H1 (cell line): ENCODE data around the gene SOCS3. TPM values are rescaled to one million over a fixed set of nuclear protein-coding genes. Genes with fewer than 3 reads are reported as not detected.
A peak's percentile ranks its signal among the peaks of the same experiment; 100 is the strongest.

Experiments
- CTCF ChIA-PET: fragments of 300-600 bp; sonication (Branson Sonifier 250); formaldehyde crosslinking; loops from one replicate; lab custom pipeline; 2021; ENCODE audit not compliant: partially characterized antibody; lab: Charles Lee
- POLR2A ChIA-PET: fragments of 300-600 bp; sonication (Branson Sonifier 250); formaldehyde crosslinking; loops from one replicate; lab custom pipeline; 2021; ENCODE audit warnings: inconsistent platforms; ENCODE audit not compliant: partially characterized antibody; lab: Charles Lee
- DNase-seq, 2 experiments: peaks; one replicate each; pipeline versions ENCODE4 v3.0.0 to v3.0.0-alpha.2; 2010 to 2022; ENCODE audit warnings: low spot score in 2 of 2, low read depth in 1 of 2, mixed read lengths in 1 of 2
- FAIRE-seq: peaks from 2 replicates; lab custom pipeline; 2011; peaks lifted over from hg19 to GRCh38; lab: Jason Lieb, UNC
- H2AFZ ChIP-seq: 2 replicates; pipeline ENCODE4 v1.8.1; 2012; ENCODE audit warnings: low read length, inconsistent platforms
- H2AK5ac ChIP-seq: 2 replicates; pipeline ENCODE4 v1.6.1; 2013; ENCODE audit warnings: low read depth, low read length
- H2BK120ac ChIP-seq: replicated peaks from 2 replicates; pipeline ENCODE3; 2013; ENCODE audit warnings: low read depth, low read length, inconsistent platforms
- H2BK12ac ChIP-seq: 2 replicates; pipeline ENCODE4 v1.6.1; 2013; ENCODE audit warnings: low read depth, low read length
- H2BK15ac ChIP-seq: 2 replicates; pipeline ENCODE4 v1.6.1; 2013; ENCODE audit warnings: low read length
- H2BK20ac ChIP-seq: 2 replicates; pipeline ENCODE4 v1.6.1; 2013; ENCODE audit warnings: low read length
- H2BK5ac ChIP-seq: 2 replicates; pipeline ENCODE4 v1.6.1; 2013; ENCODE audit warnings: low read depth, low read length
- H3K14ac ChIP-seq: 2 replicates; pipeline ENCODE4 v1.6.1; 2013; ENCODE audit warnings: inconsistent platforms; ENCODE audit not compliant: insufficient read length
- H3K18ac ChIP-seq: 2 replicates; pipeline ENCODE4 v1.6.1; 2013; ENCODE audit warnings: low read length; ENCODE audit errors: extremely low read depth
- H3K23ac ChIP-seq: 2 replicates; pipeline ENCODE4 v1.6.1; 2013; ENCODE audit warnings: inconsistent platforms; ENCODE audit not compliant: insufficient read length
- H3K23me2 ChIP-seq: 2 replicates; pipeline ENCODE4 v1.6.1; 2013; ENCODE audit warnings: low read depth, low read length
- H3K27ac ChIP-seq: 2 replicates; pipeline ENCODE4 v1.6.1; 2011; ENCODE audit warnings: low read depth, low read length, inconsistent platforms
- H3K27me3 ChIP-seq, 4 experiments: replicated peaks in 1 of 4; 1 replicate in 1 of 4; 2 replicates in 3 of 4; pipeline versions ENCODE4 v1.6.1 to v1.8.1; 2011 to 2013; ENCODE audit warnings: low read length in 3 of 4, mild to moderate bottlenecking in 3 of 4, inconsistent platforms in 2 of 4, mixed read lengths in 2 of 4, moderate library complexity in 1 of 4; ENCODE audit not compliant: control insufficient read depth in 3 of 4, insufficient read depth in 3 of 4; ENCODE audit errors: extremely low read depth in 1 of 4
- H3K36me3 ChIP-seq, 4 experiments: 2 replicates each; pipeline versions ENCODE4 v1.6.1 to v1.8.1; 2011 to 2013; ENCODE audit warnings: mild to moderate bottlenecking in 4 of 4, low read length in 3 of 4, moderate library complexity in 2 of 4, control low read depth in 1 of 4, inconsistent platforms in 1 of 4; ENCODE audit not compliant: insufficient read depth in 4 of 4, control insufficient read depth in 2 of 4
- H3K4ac ChIP-seq: replicated peaks from 2 replicates; pipeline ENCODE3; 2013; ENCODE audit warnings: low read length, low read depth, mixed read lengths, inconsistent platforms; ENCODE audit not compliant: insufficient read length
- H3K4me1 ChIP-seq, 4 experiments: replicated peaks in 1 of 4; 1 replicate in 1 of 4; 2 replicates in 3 of 4; pipeline versions ENCODE4 v1.6.1 to v1.8.1; 2011 to 2013; ENCODE audit warnings: low read length in 3 of 4, inconsistent platforms in 2 of 4, mixed read lengths in 1 of 4; ENCODE audit not compliant: insufficient read depth in 4 of 4, control insufficient read depth in 3 of 4
- H3K4me2 ChIP-seq, 2 experiments: 2 replicates each; pipeline versions ENCODE4 v1.6.1 to v1.8.1; 2011 to 2013; ENCODE audit warnings: low read depth in 2 of 2, low read length in 2 of 2, control low read depth in 1 of 2, inconsistent platforms in 1 of 2, mild to moderate bottlenecking in 1 of 2; ENCODE audit not compliant: insufficient read depth in 1 of 2
- H3K4me3 ChIP-seq, 4 experiments: fragments of 200-600, 300-600 bp in 1 of 4; sonication (generic), shearing (Covaris generic), sonication (Bioruptor Twin) in 1 of 4; 2 replicates each; pipeline versions ENCODE4 v1.5.1 to v1.8.1; 2011 to 2016; ENCODE audit warnings: low read length in 4 of 4, low read depth in 3 of 4, control low read depth in 2 of 4, inconsistent platforms in 2 of 4, mild to moderate bottlenecking in 2 of 4, mixed read lengths in 1 of 4, moderate library complexity in 1 of 4; ENCODE audit not compliant: insufficient read depth in 2 of 4; ENCODE audit errors: extremely low read depth in 1 of 4
- H3K56ac ChIP-seq: replicated peaks from 2 replicates; pipeline ENCODE3; 2013; ENCODE audit warnings: low read depth, mild to moderate bottlenecking, mixed read lengths, low read length, inconsistent platforms; ENCODE audit not compliant: insufficient read length
- H3K79me1 ChIP-seq: 2 replicates; pipeline ENCODE4 v1.6.1; 2013; ENCODE audit warnings: low read depth, low read length, control low read depth
- H3K79me2 ChIP-seq, 2 experiments: 2 replicates each; pipeline versions ENCODE4 v1.6.1 to v1.8.1; 2012 to 2013; ENCODE audit warnings: low read length in 2 of 2, mild to moderate bottlenecking in 2 of 2, inconsistent platforms in 1 of 2; ENCODE audit not compliant: insufficient read depth in 2 of 2, control insufficient read depth in 1 of 2
- H3K9ac ChIP-seq, 4 experiments: replicated peaks in 1 of 4; 1 replicate in 1 of 4; 2 replicates in 3 of 4; pipeline versions ENCODE4 v1.6.1 to v1.8.1; 2011 to 2013; ENCODE audit warnings: low read depth in 3 of 4, low read length in 3 of 4, control low read depth in 2 of 4, mild to moderate bottlenecking in 2 of 4, moderate library complexity in 2 of 4, inconsistent platforms in 1 of 4; ENCODE audit errors: extremely low read depth in 1 of 4
- H3K9me3 ChIP-seq, 2 experiments: 2 replicates each; pipeline versions ENCODE4 v1.6.1 to v1.8.1; 2012 to 2013; ENCODE audit warnings: mild to moderate bottlenecking in 2 of 2, moderate library complexity in 2 of 2, control low read depth in 1 of 2, inconsistent platforms in 1 of 2, low read depth in 1 of 2, low read length in 1 of 2, mixed read lengths in 1 of 2; ENCODE audit not compliant: insufficient read depth in 2 of 2
- H4K20me1 ChIP-seq, 2 experiments: replicated peaks in 1 of 2; 2 replicates each; pipeline versions ENCODE3 to v1.8.1; 2011 to 2013; ENCODE audit warnings: inconsistent platforms in 2 of 2, low read length in 2 of 2, mild to moderate bottlenecking in 1 of 2; ENCODE audit not compliant: insufficient read depth in 2 of 2, control insufficient read depth in 1 of 2
- H4K5ac ChIP-seq: 2 replicates; pipeline ENCODE4 v1.6.1; 2013; ENCODE audit warnings: low read length, low read depth, mixed read lengths, inconsistent platforms; ENCODE audit not compliant: insufficient read length
- H4K8ac ChIP-seq: 2 replicates; pipeline ENCODE4 v1.8.0; 2013; ENCODE audit warnings: mild to moderate bottlenecking, moderate library complexity, low read length, inconsistent platforms; ENCODE audit not compliant: insufficient read depth; ENCODE audit errors: extremely low read depth
- H4K91ac ChIP-seq: replicated peaks from 2 replicates; pipeline ENCODE3; 2013; ENCODE audit warnings: low read length, mixed read lengths, inconsistent platforms; ENCODE audit not compliant: insufficient read length
- ATF2 ChIP-seq: IDR thresholded peaks from 2 replicates; pipeline ENCODE4 v1.6.1; 2012; ENCODE audit warnings: low read length, inconsistent platforms
- CBX8 ChIP-seq: fragments of 300-800, 300-1000 bp; sonication (generic); IDR thresholded peaks from 2 replicates; pipeline ENCODE4 v1.7.1; 2016; ENCODE audit warnings: low read depth, low read length, borderline replicate concordance
- CEBPB ChIP-seq: IDR thresholded peaks from 2 replicates; pipeline ENCODE4 v1.6.1; 2012; ENCODE audit warnings: low read depth, low read length
- EP300 ChIP-seq, 2 experiments: IDR thresholded peaks; 1 replicate in 1 of 2; 2 replicates in 1 of 2; pipeline ENCODE4 v1.6.1; 2011 to 2012; ENCODE audit warnings: low read depth in 2 of 2, low read length in 2 of 2, mild to moderate bottlenecking in 2 of 2, borderline replicate concordance in 1 of 2, inconsistent platforms in 1 of 2, moderate library complexity in 1 of 2
- EZH2 ChIP-seq: fragments of 200-600 bp; sonication (generic); IDR thresholded peaks from 2 replicates; pipeline ENCODE4 v1.7.1; 2012; ENCODE audit warnings: low read depth, mild to moderate bottlenecking, moderate library complexity, low read length, inconsistent platforms; ENCODE audit not compliant: severe bottlenecking
- HDAC6 ChIP-seq: IDR thresholded peaks from one replicate; pipeline ENCODE4 v1.7.1; 2012; ENCODE audit warnings: low read depth, mild to moderate bottlenecking, inconsistent platforms, low read length, moderate library complexity
- SIX5 ChIP-seq: IDR thresholded peaks from 2 replicates; pipeline ENCODE4 v1.6.1; 2011; ENCODE audit warnings: mild to moderate bottlenecking, low read depth, low read length
- SP1 ChIP-seq: IDR thresholded peaks from 2 replicates; pipeline ENCODE4 v1.6.1; 2011; ENCODE audit warnings: low read depth, low read length
- TCF12 ChIP-seq: IDR thresholded peaks from 2 replicates; pipeline ENCODE4 v1.6.1; 2011; ENCODE audit warnings: low read depth, mild to moderate bottlenecking, low read length
- WGBS, 2 experiments: shearing (Covaris generic) in 1 of 2; methylation state at CpG; one replicate each; pipeline versions ENCODE4 v1.1.6 to v1.1.7; 2013 to 2015; ENCODE audit warnings: low lambda C conversion rate in 2 of 2, mixed read lengths in 2 of 2, inconsistent platforms in 1 of 2, low coverage in 1 of 2, missing lambda C conversion rate in 1 of 2; ENCODE audit not compliant: insufficient replicate concordance in 2 of 2, insufficient coverage in 1 of 2, insufficient read length in 1 of 2; ENCODE audit errors: extremely low coverage in 1 of 2, missing lambda C conversion rate in 1 of 2; 5-methylcytosine and 5-hydroxymethylcytosine counted together
- polyA plus RNA-seq, 7 experiments: library from polyadenylated mRNA; depleted of rRNA in 3 of 7; stranded (reverse) in 5 of 7; unstranded in 2 of 7; fragments of >200 nt in 5 of 7; fragments of 200-250 nt in 2 of 7; gene quantifications; 1 replicate in 5 of 7; 2 replicates in 1 of 7; 4 replicates in 1 of 7; pipeline versions ENCODE4 v1.2.1 to v1.2.3, GENCODE V29; 2011 to 2013; ENCODE audit warnings: missing spikeins in 2 of 7, mixed read lengths in 2 of 7
- total RNA-seq: library from RNA; stranded (reverse); fragmentation: NEBNext Ultra II Directional; extraction: Animal tissue kit (Norgen Biotek cat#: 25700); gene quantifications from 2 replicates; pipeline ENCODE4 v1.2.1, GENCODE V29; 2021

SOCS3 gene
- total and polyA plus RNA-seq, 2 of the 8 experiments (the other 6 are each of a cell fraction or from before 2014, with no cell fraction given) = 10.1 to 47.9 TPM

- ChIA-PET CTCF (interaction anchor here (0.5 to 2.3 kb wide), 11 partner anchors 15 to 387 kb away, joined by 3 to 10 read pairs (median 4); no protein-coding TSS in a partner anchor), POLR2A (interaction anchor here (1.1 to 5.2 kb wide), 4 partner anchors 14 to 31 kb away, joined by 4 to 29 read pairs (median 6); partner anchors contain the start of gene SOCS3)
- Histone ChIP-seq H4K91ac (peak overlapping the region; percentile 82), H3K27me3 (peaks cover 0 to 23% (median 13%) of the 10 kb centered on the region in 4 experiments; a peak in 5 of 7 replicates), H2BK12ac (peak overlapping the region; percentile 81; the same call in 1 of the 2 replicates), H2AFZ (no peak overlapping the region), H3K27ac (no peak overlapping the region), H2AK5ac (no peak overlapping the region), H2BK5ac (peak overlapping the region; percentile 27; the same call in 1 of the 2 replicates), H3K79me1 (no peaks in the 10 kb centered on the region), H3K4ac (no peak overlapping the region), H3K36me3 (no peaks in the 10 kb centered on the region), H3K79me2 (no peaks in the 10 kb centered on the region), H4K20me1 (no peaks in the 10 kb centered on the region), H3K9me3 (no peaks in the 10 kb centered on the region), H3K14ac (no peak overlapping the region), H3K23ac (no peak overlapping the region), H3K56ac (no peak overlapping the region), H2BK20ac (peak overlapping the region; percentile 86; the same call in 1 of the 2 replicates), H3K23me2 (peaks cover 2% of the 10 kb centered on the region; the same call in 1 of the 2 replicates), H4K5ac (no peak overlapping the region), H3K9ac (no peak overlapping the region), H2BK15ac (peak overlapping the region; percentile 46; the same call in 1 of the 2 replicates), H3K4me2 (peak overlapping the region in 1 of 2 experiments; percentile 74; a peak in 2 of 4 replicates), H3K18ac (no peak overlapping the region), H4K8ac (no peak overlapping the region), H2BK120ac (no peak overlapping the region), H3K4me1 (peaks cover 0 to 17% (median 14%) of the 10 kb centered on the region in 4 experiments; a peak in 5 of 7 replicates), H3K4me3 (0 out of 8 replicates have a peak overlapping the region, but pooled peaks of 1 of the 4 experiments have one; percentile 61)
- WGBS, 2 experiments = 20% methylated on average over 5 of the region's 5 CpGs; no CpG with 5 or more reads in 1 of the 2 experiments
- DNase-seq (no peak), FAIRE-seq (no peak)
- TF ChIP-seq ATF2 = no peak
- TF ChIP-seq SP1 = no peak
- no peak for TF ChIP-seq EP300 (IDR thresholded peaks at IDR 0.05; ENCODE audit: borderline replicate concordance in 1 of 2, low read depth in 2 of 2, low read length in 2 of 2)
- TF ChIP-seq SIX5 = no peak
- TF ChIP-seq CBX8 = no peak
- no peak for TF ChIP-seq CEBPB
- no peak for TF ChIP-seq HDAC6
- TF ChIP-seq EZH2 = no peak
- no peak for TF ChIP-seq TCF12
Measured at GRCh38 chr17:78343187-78343542, 16.7 kb downstream of the SOCS3 start.
